SU-DHL-6 (cell line): Measurements from ENCODE around the gene IQCM.
"Not testable (repeated sequence)": the region's sequence is repeated elsewhere in the genome, so short reads cannot be mapped to it uniquely, and the experiment has no call there.

Experiments used
- H2AFZ ChIP-seq: fragments of 200-600 bp; sonication (generic); 2 replicates; pipeline ENCODE4 v1.6.1; 2014; ENCODE audit warnings: low read depth, mild to moderate bottlenecking, moderate library complexity, mixed read lengths, antibody characterized with exemption, low read length; ENCODE audit not compliant: severe bottlenecking
- H3F3A ChIP-seq: fragments of 200-600 bp; shearing (Covaris generic); 2 replicates; pipeline ENCODE4 v1.6.0; 2016; ENCODE audit warnings: antibody characterized with exemption, mild to moderate bottlenecking; ENCODE audit not compliant: insufficient read depth
- H3K27ac ChIP-seq: fragments of 200-600 bp; sonication (generic); 2 replicates; pipeline ENCODE4 v1.5.1; 2016; ENCODE audit warnings: low read depth, mild to moderate bottlenecking, low read length, moderate library complexity, mixed read lengths
- H3K27me3 ChIP-seq: fragments of 200-600 bp; sonication (generic), shearing (Covaris generic); 2 replicates; pipeline ENCODE4 v1.6.0; 2014; ENCODE audit warnings: mild to moderate bottlenecking, low read length
- H3K36me3 ChIP-seq: fragments of 200-600 bp; sonication (generic); 2 replicates; pipeline ENCODE4 v1.6.1; 2014; ENCODE audit warnings: mild to moderate bottlenecking, low read length, mixed read lengths
- H3K4me2 ChIP-seq: fragments of 300-600, 200-600 bp; shearing (Covaris generic), sonication (generic); 2 replicates; pipeline ENCODE4 v1.6.0; 2014; ENCODE audit warnings: low read length, low read depth, mild to moderate bottlenecking; ENCODE audit not compliant: poor library complexity, severe bottlenecking
- H3K4me3 ChIP-seq: fragments of 200-600 bp; sonication (generic); 2 replicates; pipeline ENCODE4 v1.5.1; 2014; ENCODE audit warnings: antibody characterized with exemption, low read length, mild to moderate bottlenecking, mixed read lengths; ENCODE audit not compliant: insufficient read depth, poor library complexity, severe bottlenecking
- H3K79me2 ChIP-seq: fragments of 200-600 bp; sonication (generic); 2 replicates; pipeline ENCODE4 v1.6.1; 2014; ENCODE audit warnings: mild to moderate bottlenecking, low read length, moderate library complexity; ENCODE audit not compliant: insufficient read depth
- H3K9ac ChIP-seq: fragments of 200-600 bp; sonication (generic); 2 replicates; pipeline ENCODE4 v1.7.0; 2014; ENCODE audit warnings: mild to moderate bottlenecking, low read length
- H3K9me2 ChIP-seq: fragments of 200-600 bp; sonication (generic); replicated peaks from 2 replicates; pipeline ENCODE4 v1.6.1; 2014; ENCODE audit warnings: low read length; ENCODE audit not compliant: insufficient read depth
- H3K9me3 ChIP-seq: fragments of 200-600 bp; sonication (generic); 2 replicates; pipeline ENCODE4 v1.6.1; 2014; ENCODE audit warnings: low read length, mixed read lengths; ENCODE audit not compliant: insufficient read depth
- H4K20me1 ChIP-seq: fragments of 200-600 bp; sonication (generic); 2 replicates; pipeline ENCODE4 v1.6.1; 2014; ENCODE audit warnings: low read depth, mild to moderate bottlenecking, antibody characterized with exemption, low read length, moderate library complexity, mixed read lengths
- EZH2phosphoT487 ChIP-seq: fragments of 200-600 bp; sonication (generic), shearing (Covaris generic); conservative IDR thresholded peaks from 2 replicates; pipeline ENCODE4 v1.6.1; 2018; ENCODE audit warnings: mild to moderate bottlenecking, antibody characterized with exemption, low read length, moderate library complexity, mixed read lengths
- TF ChIP-seq, protein P1 (sequence below): fragments of 200-600 bp; sonication (generic); IDR thresholded peaks from one replicate; pipeline ENCODE4 v1.5.1; 2017; ENCODE audit warnings: antibody characterized with exemption, mild to moderate bottlenecking, low read length, moderate library complexity; ENCODE audit not compliant: insufficient read depth, poor library complexity, severe bottlenecking

Gene IQCM

DNA sequence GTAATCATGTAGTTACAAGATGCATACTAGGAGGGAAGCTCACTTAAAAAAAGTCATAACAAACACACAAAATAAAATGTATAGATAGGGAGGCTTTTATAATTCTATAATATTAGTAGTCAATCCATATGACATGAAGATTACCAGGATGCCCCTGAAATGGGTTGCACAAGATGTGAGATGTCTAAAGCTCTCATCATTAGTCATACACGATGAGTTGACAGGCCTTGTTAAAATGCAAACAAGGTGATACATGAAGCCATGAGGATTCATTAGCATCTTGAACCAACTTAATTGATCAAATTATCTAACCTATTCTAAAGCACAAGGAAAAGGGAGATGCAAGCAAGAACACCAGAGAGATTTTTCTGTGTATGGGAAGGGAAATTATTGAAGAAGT lies 470.2 kb downstream of the IQCM start:
- Histone ChIP-seq H3K4me2 (no peak overlapping the region), H4K20me1 (no peaks in the 10 kb centered on the region), H3K9me3 (no peaks in the 10 kb centered on the region), H3K27me3 (no peaks in the 10 kb centered on the region), H3K4me3 (no peak overlapping the region), H3K27ac (no peak overlapping the region), H3K9ac (no peak overlapping the region), H3K79me2 (no peaks in the 10 kb centered on the region), H2AFZ (no peak overlapping the region), H3K9me2 (no peaks in the 10 kb centered on the region), H3K36me3 (no peaks in the 10 kb centered on the region), H3F3A (no peaks in the 10 kb centered on the region)
- TF ChIP-seq, protein P1, sequence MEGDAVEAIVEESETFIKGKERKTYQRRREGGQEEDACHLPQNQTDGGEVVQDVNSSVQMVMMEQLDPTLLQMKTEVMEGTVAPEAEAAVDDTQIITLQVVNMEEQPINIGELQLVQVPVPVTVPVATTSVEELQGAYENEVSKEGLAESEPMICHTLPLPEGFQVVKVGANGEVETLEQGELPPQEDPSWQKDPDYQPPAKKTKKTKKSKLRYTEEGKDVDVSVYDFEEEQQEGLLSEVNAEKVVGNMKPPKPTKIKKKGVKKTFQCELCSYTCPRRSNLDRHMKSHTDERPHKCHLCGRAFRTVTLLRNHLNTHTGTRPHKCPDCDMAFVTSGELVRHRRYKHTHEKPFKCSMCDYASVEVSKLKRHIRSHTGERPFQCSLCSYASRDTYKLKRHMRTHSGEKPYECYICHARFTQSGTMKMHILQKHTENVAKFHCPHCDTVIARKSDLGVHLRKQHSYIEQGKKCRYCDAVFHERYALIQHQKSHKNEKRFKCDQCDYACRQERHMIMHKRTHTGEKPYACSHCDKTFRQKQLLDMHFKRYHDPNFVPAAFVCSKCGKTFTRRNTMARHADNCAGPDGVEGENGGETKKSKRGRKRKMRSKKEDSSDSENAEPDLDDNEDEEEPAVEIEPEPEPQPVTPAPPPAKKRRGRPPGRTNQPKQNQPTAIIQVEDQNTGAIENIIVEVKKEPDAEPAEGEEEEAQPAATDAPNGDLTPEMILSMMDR = no peak
- no peak for TF ChIP-seq EZH2phosphoT487

DNA sequence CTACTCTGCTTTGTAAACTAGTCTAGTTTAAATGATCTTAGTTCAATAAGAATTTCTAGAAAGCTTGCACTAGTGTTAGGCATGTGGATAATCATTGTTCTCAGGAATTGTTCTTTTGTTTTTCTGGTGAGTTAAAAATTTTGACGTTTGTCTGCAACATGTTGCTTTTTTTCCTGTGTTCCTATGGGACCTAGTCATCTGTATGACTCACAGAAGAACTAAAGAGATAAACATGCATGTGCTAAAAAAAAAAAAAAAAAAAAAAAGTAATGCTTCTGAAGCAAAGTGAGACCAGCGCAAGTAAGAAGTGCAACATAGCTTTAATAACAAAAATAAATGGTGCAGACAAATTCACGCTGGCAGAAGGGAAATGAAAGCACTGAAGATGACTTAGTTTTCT lies 471.2 kb downstream of the IQCM start:
- Histone ChIP-seq H3F3A (no peaks in the 10 kb centered on the region), H4K20me1 (no peaks in the 10 kb centered on the region), H3K79me2 (no peaks in the 10 kb centered on the region), H3K9ac (no peak overlapping the region), H3K4me3 (no peak overlapping the region), H3K36me3 (no peaks in the 10 kb centered on the region), H3K27ac (no peak overlapping the region), H2AFZ (no peak overlapping the region), H3K27me3 (no peaks in the 10 kb centered on the region), H3K9me3 (no peaks in the 10 kb centered on the region), H3K9me2 (no peaks in the 10 kb centered on the region), H3K4me2 (no peak overlapping the region)
- TF ChIP-seq, protein P1 = no peak
- no peak for TF ChIP-seq EZH2phosphoT487

DNA sequence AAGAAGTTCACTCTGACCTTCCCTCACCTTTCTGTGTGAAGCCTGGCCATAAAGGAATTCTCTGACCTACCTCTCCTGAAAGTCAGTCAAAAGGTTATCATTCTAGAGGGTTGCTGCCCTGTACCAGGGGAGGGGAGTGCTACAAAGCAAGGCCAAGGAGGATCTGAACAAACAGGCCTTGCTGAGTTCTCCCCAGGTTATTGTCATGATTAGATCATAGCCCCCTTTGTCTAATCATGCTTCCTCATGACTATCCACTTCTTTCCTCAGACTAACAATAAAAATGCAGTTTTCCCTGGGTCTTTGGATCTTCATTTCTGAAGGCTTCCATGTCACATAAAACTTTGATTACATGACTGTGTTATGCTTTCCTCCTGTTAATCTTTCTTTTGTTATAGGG lies 472.0 kb downstream of the IQCM start:
- TF ChIP-seq, protein P1 = no peak
- TF ChIP-seq EZH2phosphoT487 = no peak
- no peaks in the 10 kb centered on the region for H3K79me2 ChIP-seq
- H3K36me3 ChIP-seq = no peaks in the 10 kb centered on the region
- no peak overlapping the region for H3K27ac ChIP-seq
- no peaks in the 10 kb centered on the region for H3K27me3 ChIP-seq
- no peak overlapping the region for H2AFZ ChIP-seq
- H3K9me2 ChIP-seq = no peaks in the 10 kb centered on the region
- H3K9ac ChIP-seq = no peak overlapping the region
- no peaks in the 10 kb centered on the region for H3F3A ChIP-seq
- no peak overlapping the region for H3K4me2 ChIP-seq
- no peaks in the 10 kb centered on the region for H4K20me1 ChIP-seq
- H3K4me3 ChIP-seq = no peak overlapping the region
- H3K9me3 ChIP-seq = no peaks in the 10 kb centered on the region

DNA sequence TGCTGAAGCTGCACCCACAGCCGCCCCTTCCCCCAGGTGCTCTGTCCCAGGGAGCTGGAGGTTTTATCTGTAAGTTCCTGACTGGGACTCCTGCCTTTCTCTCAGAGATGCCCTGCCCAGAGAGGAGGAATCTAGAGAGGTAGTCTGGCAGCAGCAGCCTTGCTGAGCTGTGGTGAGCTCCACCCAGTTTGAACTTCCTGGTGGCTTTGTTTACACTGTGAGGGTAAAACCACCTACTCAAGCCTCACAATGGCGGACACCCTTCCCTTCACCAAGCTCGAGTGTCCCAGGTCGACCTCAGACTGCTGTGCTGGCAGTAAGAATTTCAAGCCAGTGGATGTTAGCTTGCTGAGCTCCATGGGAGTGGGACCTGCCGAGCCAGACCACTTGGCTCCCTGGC lies 474.5 kb downstream of the IQCM start:
- H3K9ac ChIP-seq, H2AFZ ChIP-seq, H3K9me3 ChIP-seq: not testable (repeated sequence)

More for the DNA sequence above, 474.5 kb downstream of the IQCM start:
- not testable (repeated sequence) for H3K27ac ChIP-seq, H3K9me2 ChIP-seq, H3K4me2 ChIP-seq, H3K79me2 ChIP-seq, H3K27me3 ChIP-seq, H4K20me1 ChIP-seq, H3K36me3 ChIP-seq, H3K4me3 ChIP-seq, H3F3A ChIP-seq
